K562 (cell line): ENCODE data around the gene PIMREG. TPM values are rescaled to one million over a fixed set of nuclear protein-coding genes. Genes with fewer than 3 reads are reported as not detected.

ENCODE experiments used
- ATAC-seq: fragments of 200-7000 bp; cut with Tn5 transposase; 3 replicates; pipeline ENCODE4 v1.9.1; 2020; ENCODE audit warnings: moderate library complexity
- BruUV-seq: library from RNA; stranded (reverse); fragments of 400-500 nt; replicated peaks from 2 replicates; lab custom pipeline; 2021; lab: Mats Ljungman, UMichigan
- CTCF ChIA-PET: fragments of 300-600 bp; formaldehyde crosslinking; extraction: SDS; loops from one replicate; lab custom pipeline; 2021; ENCODE audit warnings: low intra/inter-chr PET ratio; lab: Yijun Ruan, JAX
- POLR2A ChIA-PET: fragments of 300-600, 350-650 bp; sonication (Branson Sonifier 250); formaldehyde crosslinking; extraction: SDS; loops from one replicate; lab custom pipeline; 2021; ENCODE audit warnings: antibody characterized with exemption, inconsistent platforms; lab: Yijun Ruan, JAX
- DNase-seq, 4 experiments: peaks; one replicate each; pipeline versions ENCODE4 v3.0.0 to v3.0.0-alpha.2; 2011 to 2018; ENCODE audit warnings: low spot score in 3 of 4, mixed read lengths in 3 of 4; ENCODE audit errors: extremely low read depth in 1 of 4
- FAIRE-seq: peaks from 2 replicates; lab custom pipeline; 2011; peaks lifted over from hg19 to GRCh38; lab: Jason Lieb, UNC
- H2AFZ ChIP-seq: 2 replicates; pipeline ENCODE4 v1.6.0; 2011; ENCODE audit warnings: low read depth, low read length, control low read depth, inconsistent platforms
- H3K27ac ChIP-seq: fragments of 200-600 bp; 3 replicates; pipeline ENCODE4 v1.8.0; 2011; ENCODE audit warnings: low read depth, mild to moderate bottlenecking, control low read depth, inconsistent platforms, low read length, moderate library complexity, mixed read lengths; ENCODE audit errors: extremely low read depth
- H3K27me3 ChIP-seq, 2 experiments: fragments of 300-600 bp in 1 of 2; 2 replicates in 1 of 2; 3 replicates in 1 of 2; pipeline versions ENCODE4 v1.6.0 to v1.8.0; 2011; ENCODE audit warnings: inconsistent platforms in 2 of 2, low read length in 2 of 2, mild to moderate bottlenecking in 1 of 2, mixed read lengths in 1 of 2, moderate library complexity in 1 of 2; ENCODE audit not compliant: control insufficient read depth in 2 of 2, insufficient read depth in 2 of 2
- H3K36me3 ChIP-seq: fragments of 300-600 bp; 3 replicates; pipeline ENCODE4 v1.8.0; 2011; ENCODE audit warnings: mild to moderate bottlenecking, low read length, inconsistent platforms; ENCODE audit not compliant: control insufficient read depth, insufficient read depth
- H3K4me1 ChIP-seq, 2 experiments: fragments of 200-600 bp in 1 of 2; replicated peaks in 1 of 2; 2 replicates in 1 of 2; 3 replicates in 1 of 2; pipeline versions ENCODE4 v1.5.1 to v1.8.0; 2011; ENCODE audit warnings: inconsistent platforms in 2 of 2, low read length in 2 of 2, mild to moderate bottlenecking in 1 of 2, mixed read lengths in 1 of 2, moderate library complexity in 1 of 2; ENCODE audit not compliant: control insufficient read depth in 2 of 2, insufficient read depth in 2 of 2
- H3K4me2 ChIP-seq: 2 replicates; pipeline ENCODE4 v1.6.1; 2011; ENCODE audit warnings: low read length, control low read depth, inconsistent platforms, mixed read lengths; ENCODE audit not compliant: insufficient read depth
- H3K4me3 ChIP-seq: fragments of 200-600 bp; sonication (generic), shearing (Covaris generic); 2 replicates; pipeline ENCODE4 v1.5.1; 2016; ENCODE audit warnings: control low read depth, inconsistent platforms
- H3K79me2 ChIP-seq: fragments of 200-600 bp; 3 replicates; pipeline ENCODE4 v1.8.0; 2011; ENCODE audit warnings: low read length, inconsistent platforms; ENCODE audit not compliant: control insufficient read depth, insufficient read depth
- H3K9ac ChIP-seq, 2 experiments: 2 replicates each; pipeline versions ENCODE4 v1.6.0 to v1.6.1; 2011; ENCODE audit warnings: low read depth in 2 of 2, low read length in 2 of 2, control low read depth in 1 of 2, inconsistent platforms in 1 of 2, mild to moderate bottlenecking in 1 of 2, mixed read lengths in 1 of 2; ENCODE audit not compliant: insufficient read depth in 1 of 2
- H3K9me1 ChIP-seq: one replicate; pipeline ENCODE4 v1.6.0; 2011; ENCODE audit warnings: inconsistent platforms, mild to moderate bottlenecking, low read length, moderate library complexity; ENCODE audit not compliant: control insufficient read depth, insufficient read depth
- H3K9me3 ChIP-seq: replicated peaks from 2 replicates; pipeline ENCODE4 v1.5.1; 2011; ENCODE audit warnings: low read depth, low read length, inconsistent platforms; ENCODE audit not compliant: control insufficient read depth, insufficient read depth
- H4K20me1 ChIP-seq: replicated peaks from 2 replicates; pipeline ENCODE4 v1.6.1; 2011; ENCODE audit warnings: low read length, inconsistent platforms, mixed read lengths; ENCODE audit not compliant: control insufficient read depth, insufficient read depth
- BACH1 ChIP-seq: fragments of 200-800 bp; sonication (Bioruptor generic); IDR thresholded peaks from 2 replicates; pipeline ENCODE4 v1.6.1; 2016; ENCODE audit warnings: missing genetic modification characterization, missing compliant biosample characterization
- CREB5 ChIP-seq: fragments of 250-450 bp; sonication (Bioruptor Pico); IDR thresholded peaks from 2 replicates; pipeline ENCODE4 v1.5.0; 2020; ENCODE audit warnings: mild to moderate bottlenecking
- EP300 ChIP-seq: IDR thresholded peaks from 2 replicates; pipeline ENCODE4 v1.6.1; 2012; ENCODE audit warnings: low read length, improper control_type of control experiment
- FOXK2 ChIP-seq, 2 experiments: fragments of 450-650 bp; IDR thresholded peaks in 1 of 2; conservative IDR thresholded peaks in 1 of 2; 2 replicates each; pipeline ENCODE4 v1.6.1; 2016; ENCODE audit warnings: low read depth in 2 of 2, mild to moderate bottlenecking in 1 of 2
- IFI16 ChIP-seq: fragments of 250-450 bp; sonication (Bioruptor Pico); IDR thresholded peaks from 2 replicates; pipeline ENCODE4 v2.1.2; 2022; ENCODE audit warnings: mild to moderate bottlenecking, inconsistent platforms
- KLF13 ChIP-seq: fragments of 450-650 bp; IDR thresholded peaks from 2 replicates; pipeline ENCODE4 v1.6.1; 2016; ENCODE audit warnings: missing genetic modification characterization, low read depth, mild to moderate bottlenecking, missing compliant biosample characterization, moderate library complexity, borderline replicate concordance
- POLR3A ChIP-seq: IDR thresholded peaks from 2 replicates; pipeline ENCODE4 v1.6.1; 2011; ENCODE audit warnings: borderline replicate concordance, mild to moderate bottlenecking, moderate library complexity; ENCODE audit not compliant: insufficient read length, insufficient read depth; ENCODE audit errors: extremely low read depth
- PRMT5 ChIP-seq: sonication (generic); formaldehyde crosslinking; IDR thresholded peaks from 2 replicates; pipeline ENCODE4 v1.5.0; 2020; ENCODE audit warnings: missing genetic modification reagents
- TAF1 ChIP-seq: IDR thresholded peaks from 2 replicates; pipeline ENCODE4 v1.6.1; 2011; ENCODE audit warnings: mild to moderate bottlenecking, low read length, moderate library complexity; ENCODE audit not compliant: insufficient read depth, control insufficient read depth, severe bottlenecking; ENCODE audit errors: extremely low read depth
- TBP ChIP-seq: optimal IDR thresholded peaks from 2 replicates; pipeline ENCODE3; 2011; ENCODE audit warnings: low read depth, low read length, improper control_type of control experiment
- ZFX ChIP-seq: sonication (generic); formaldehyde crosslinking; IDR thresholded peaks from 2 replicates; pipeline ENCODE4 v1.8.0; 2022; ENCODE audit warnings: mild to moderate bottlenecking, missing genetic modification reagents, moderate library complexity
- ZNF436 ChIP-seq: fragments of 250-450, 450-650 bp; sonication (Bioruptor Pico); formaldehyde crosslinking; IDR thresholded peaks from 2 replicates; pipeline ENCODE4 v1.7.0; 2020; ENCODE audit warnings: mild to moderate bottlenecking
- ZNF449 ChIP-seq: fragments of 250-450 bp; sonication (Bioruptor Pico); IDR thresholded peaks from 2 replicates; pipeline ENCODE4 v1.8.0; 2022; ENCODE audit warnings: moderate library complexity, mild to moderate bottlenecking, inconsistent platforms
- ZNF766 ChIP-seq: fragments of 200-800 bp; sonication (Bioruptor generic); conservative IDR thresholded peaks from 2 replicates; pipeline ENCODE4 v1.6.1; 2016; ENCODE audit warnings: missing genetic modification characterization, missing compliant biosample characterization
- WGBS: fragments of 100-300 bp; shearing (Covaris generic); methylation state at CpG from one replicate; pipeline ENCODE4 v1.1.6; 2016; ENCODE audit warnings: low coverage, mixed read lengths; ENCODE audit not compliant: insufficient coverage; ENCODE audit errors: missing lambda C conversion rate; 5-methylcytosine and 5-hydroxymethylcytosine counted together
- in situ Hi-C: fragments of 300-500 bp; cut with MboI; formaldehyde crosslinking; loops from 4 replicates; pipeline ENCODE4 v1.15.0; 2018; ENCODE audit warnings: inconsistent platforms, mixed read lengths
- intact Hi-C: fragments of 100-400 bp; cut with micrococcal nuclease; formaldehyde crosslinking; loops from 2 replicates; pipeline ENCODE4 v1.14.2; 2022
- polyA plus RNA-seq, 8 experiments: library from polyadenylated mRNA; depleted of rRNA in 4 of 8; stranded (reverse) in 5 of 8; unstranded in 3 of 8; fragments of >200 nt; fragmentation: Nextera tagmentation in 2 of 8; fragmentation: Illumina TruSeq in 1 of 8; extraction: Ambion mirVana in 2 of 8; extraction: Trizol in 1 of 8; gene quantifications; 2 replicates each; pipeline versions ENCODE4 v1.2.1 to v1.2.3, GENCODE V29; 2011 to 2014; ENCODE audit warnings: inconsistent platforms in 1 of 8, missing spikeins in 1 of 8
- total RNA-seq, 7 experiments: library from RNA; depleted of rRNA in 6 of 7; stranded (reverse); fragments of >200 nt in 6 of 7; fragmentation: Illumina TruSeq in 2 of 7; extraction: Trizol in 2 of 7; gene quantifications; 2 replicates each; pipeline versions ENCODE4 v1.2.1 to v1.2.3, GENCODE V29; 2011 to 2021; ENCODE audit warnings: low replicate concordance in 1 of 7

The PIMREG gene
- total and polyA plus RNA-seq, 9 of the 15 experiments (the other 6 are each of a cell fraction or from before 2014, with no cell fraction given): 1.1 to 16.7 (median 9.4) TPM

GRCh38 chr17:6467567-6467966 is 23.3 kb downstream of the PIMREG start:
- H3K36me3 ChIP-seq: no peaks in the 10 kb centered on the region
- peaks cover 0 to 9% of the 10 kb centered on the region in 2 experiments; a peak in 2 of 5 replicates for H3K27me3 ChIP-seq
- no peak for DNase-seq
- no peak overlapping the region for H3K4me3 ChIP-seq
- ChIA-PET CTCF (no interaction called here), POLR2A (no interaction called here)
- no peaks in the 10 kb centered on the region for H3K9me3 ChIP-seq
- 0% methylated on average over 1 of the region's 1 CpG for WGBS
- ATAC-seq: no peak
- no peak for FAIRE-seq
- H3K27ac ChIP-seq: no peak overlapping the region
- H3K79me2 ChIP-seq: no peaks in the 10 kb centered on the region
- H4K20me1 ChIP-seq: no peaks in the 10 kb centered on the region
- TF ChIP-seq ZFX (no peak), PRMT5 (CRISPR knock-in tag) (no peak), ZNF766 (CRISPR knock-in tag) (no peak), CREB5 (no peak), FOXK2 (conservative IDR thresholded peaks at IDR 0.05 in 1 of 2, IDR thresholded peaks at IDR 0.05 in 1 of 2; ENCODE audit: low read depth in 2 of 2) (no peak), EP300 (no peak), KLF13 (no peak), POLR3A (no peak), TBP (no peak), BACH1 (no peak), IFI16 (CRISPR knock-in tag) (no peak), ZNF449 (CRISPR knock-in tag) (no peak), ZNF436 (no peak), TAF1 (no peak)
- no peaks in the 10 kb centered on the region for H3K9me1 ChIP-seq
- no peak overlapping the region for H3K4me2 ChIP-seq
- in situ Hi-C loops (no loop called here), intact Hi-C loops (no loop called here)
- BruUV-seq: no TSS peak
- no peak overlapping the region for H2AFZ ChIP-seq
- H3K4me1 ChIP-seq: peaks cover 12 to 17% of the 10 kb centered on the region in 2 experiments; a peak in 4 of 5 replicates
- no peak overlapping the region for H3K9ac ChIP-seq
